Eye (tissue), 1 donor: ENCODE results near the gene TSSK3.

Experiments
- DNase-seq: peaks from one replicate; pipeline ENCODE4 v3.0.0-alpha.2; 2015

Gene TSSK3

DNA sequence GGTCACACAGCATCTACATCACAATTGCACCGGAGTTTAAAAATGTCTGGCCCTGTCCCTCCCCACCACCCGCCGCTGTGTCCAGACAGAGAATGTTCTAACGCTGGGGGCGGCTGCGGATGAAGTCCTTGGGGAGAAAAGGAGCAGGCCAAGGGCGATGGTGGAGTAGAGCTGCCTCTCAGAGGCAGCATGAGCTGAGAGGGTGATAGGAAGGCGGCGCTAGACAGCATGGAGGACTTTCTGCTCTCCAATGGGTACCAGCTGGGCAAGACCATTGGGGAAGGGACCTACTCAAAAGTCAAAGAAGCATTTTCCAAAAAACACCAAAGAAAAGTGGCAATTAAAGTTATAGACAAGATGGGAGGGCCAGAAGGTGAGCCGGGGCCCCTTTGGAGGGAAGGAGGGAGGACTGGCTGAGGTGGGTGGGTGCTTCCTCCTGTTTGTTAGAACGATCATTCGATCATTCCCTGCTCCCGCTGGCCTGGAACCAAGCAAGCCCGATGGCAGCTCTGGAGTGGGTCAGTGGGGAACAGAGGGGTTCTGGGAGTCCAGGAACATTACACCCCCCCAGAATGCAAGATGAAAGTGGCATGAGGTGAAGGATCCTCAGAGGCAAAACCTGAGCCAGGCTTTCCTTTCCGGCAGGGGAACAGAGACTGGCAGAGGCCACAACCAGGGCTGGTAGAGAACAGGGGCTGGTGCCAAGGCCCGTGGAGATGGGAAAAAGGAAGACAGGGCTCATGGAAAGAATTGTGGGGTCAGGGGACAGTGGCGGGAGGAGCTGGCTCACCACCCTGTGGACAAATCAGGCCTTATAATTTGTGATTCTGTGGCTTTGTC lies at the start of gene TSSK3, which contains the start of gene FAM229A:
Gene TSSK3, plus strand, starts transcription at position 66 of the 840 bp plus-strand sequence. Its CDS starts 163 bp downstream, at position 229.
Gene FAM229A, minus strand, starts transcription at position 12 of the 840 bp plus-strand sequence. CDS start 394 bp downstream, outside the sequence.
- DNase-seq, result no peak

DNA sequence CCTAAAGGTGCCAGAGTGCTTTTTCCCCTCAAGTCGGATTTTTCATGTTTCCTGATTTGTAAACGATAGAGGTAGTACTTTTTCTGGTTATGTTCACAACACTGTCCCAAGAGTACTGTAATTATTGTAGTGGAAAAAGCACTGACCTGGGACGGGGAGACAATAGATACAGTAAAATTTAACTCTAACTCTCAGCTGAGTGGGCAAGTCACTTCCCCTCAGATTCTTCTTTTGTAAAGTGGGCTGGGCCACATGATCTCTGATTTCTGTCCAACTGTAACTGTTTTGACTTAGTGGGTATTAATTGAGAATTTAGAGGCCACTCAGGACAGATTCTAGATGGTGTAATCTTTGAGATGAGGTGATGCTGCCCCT lies 45.4 kb upstream of the TSSK3 start:
- DNase-seq, result no peak

- DNase-seq, result no peak
These were observed 44.0 kb upstream of the TSSK3 start for GRCh38 chr1:32318127-32318869.

GRCh38 chr1:32321712-32322291 lies 40.5 kb upstream of the TSSK3 start:
- no peak for DNase-seq

- no peak for DNase-seq
These were observed 35.1 kb upstream of the TSSK3 start for GRCh38 chr1:32327204-32327603.

GRCh38 chr1:32329931-32330466 lies 32.3 kb upstream of the TSSK3 start:
- no peak for DNase-seq

DNA sequence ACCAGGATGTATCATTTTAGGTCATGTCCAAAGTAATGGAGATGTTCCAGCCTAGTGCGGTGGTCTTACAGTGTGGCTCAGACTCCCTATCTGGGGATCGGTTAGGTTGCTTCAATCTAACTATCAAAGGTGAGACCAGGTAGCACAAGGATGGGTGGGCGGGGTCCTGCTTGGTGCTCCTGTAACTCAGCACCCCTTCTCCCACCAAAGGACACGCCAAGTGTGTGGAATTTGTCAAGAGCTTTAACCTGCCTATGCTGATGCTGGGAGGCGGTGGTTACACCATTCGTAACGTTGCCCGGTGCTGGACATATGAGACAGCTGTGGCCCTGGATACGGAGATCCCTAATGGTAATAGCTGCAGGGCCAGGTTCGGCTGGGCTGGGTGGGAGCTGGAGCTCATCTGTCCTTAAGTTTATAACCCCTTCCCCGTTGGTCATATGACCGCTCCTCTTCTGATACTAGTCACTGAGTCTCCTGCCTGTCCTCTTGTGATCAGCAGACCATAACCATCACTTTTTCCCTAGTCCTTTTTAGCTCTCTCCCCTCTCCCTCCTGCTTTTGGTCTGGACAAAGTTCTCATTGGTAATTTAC lies 31.7 kb upstream of the TSSK3 start:
- DNase-seq, result no peak

DNA sequence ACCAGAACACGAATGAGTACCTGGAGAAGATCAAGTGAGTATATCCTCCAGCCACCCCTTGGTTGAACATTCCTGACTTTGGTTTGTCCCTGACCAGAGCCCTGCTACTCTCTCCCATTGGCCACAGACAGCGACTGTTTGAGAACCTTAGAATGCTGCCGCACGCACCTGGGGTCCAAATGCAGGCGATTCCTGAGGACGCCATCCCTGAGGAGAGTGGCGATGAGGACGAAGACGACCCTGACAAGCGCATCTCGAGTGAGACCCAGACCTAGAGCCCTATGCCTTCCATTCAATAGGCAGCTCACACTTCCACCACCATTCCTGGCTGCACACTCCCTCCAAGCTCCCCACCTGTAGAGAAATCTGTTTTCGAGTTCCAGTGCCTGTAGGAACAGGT lies 30.8 kb upstream of the TSSK3 start:
- DNase-seq, result no peak

GRCh38 chr1:32332290-32333079 lies 29.9 kb upstream of the TSSK3 start:
- DNase-seq, result peak; percentile 32

DNA sequence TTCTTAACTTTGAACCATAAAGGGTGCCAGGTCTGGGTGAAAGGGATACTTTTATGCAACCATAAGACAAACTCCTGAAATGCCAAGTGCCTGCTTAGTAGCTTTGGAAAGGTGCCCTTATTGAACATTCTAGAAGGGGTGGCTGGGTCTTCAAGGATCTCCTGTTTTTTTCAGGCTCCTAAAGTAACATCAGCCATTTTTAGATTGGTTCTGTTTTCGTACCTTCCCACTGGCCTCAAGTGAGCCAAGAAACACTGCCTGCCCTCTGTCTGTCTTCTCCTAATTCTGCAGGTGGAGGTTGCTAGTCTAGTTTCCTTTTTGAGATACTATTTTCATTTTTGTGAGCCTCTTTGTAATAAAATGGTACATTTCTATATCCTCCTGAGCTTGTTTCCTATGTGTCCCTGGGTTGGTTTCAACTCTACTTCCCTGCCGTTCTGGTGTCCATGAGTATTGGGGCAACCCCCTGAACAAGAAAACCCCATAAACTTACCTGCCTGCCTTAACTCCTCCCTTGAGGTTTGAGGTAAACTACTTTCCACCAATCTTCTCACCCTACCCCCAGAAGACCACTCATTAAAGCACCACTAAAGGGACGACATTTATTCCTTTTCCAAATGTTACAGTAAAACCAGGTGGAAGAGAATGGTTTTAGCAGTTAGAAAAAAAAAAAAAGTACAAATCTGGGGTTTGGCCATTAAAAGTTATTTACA lies 28.9 kb upstream of the TSSK3 start:
- no peak for DNase-seq

GRCh38 chr1:32334274-32334861 lies 28.0 kb upstream of the TSSK3 start:
- DNase-seq, result peak; percentile 33

DNA sequence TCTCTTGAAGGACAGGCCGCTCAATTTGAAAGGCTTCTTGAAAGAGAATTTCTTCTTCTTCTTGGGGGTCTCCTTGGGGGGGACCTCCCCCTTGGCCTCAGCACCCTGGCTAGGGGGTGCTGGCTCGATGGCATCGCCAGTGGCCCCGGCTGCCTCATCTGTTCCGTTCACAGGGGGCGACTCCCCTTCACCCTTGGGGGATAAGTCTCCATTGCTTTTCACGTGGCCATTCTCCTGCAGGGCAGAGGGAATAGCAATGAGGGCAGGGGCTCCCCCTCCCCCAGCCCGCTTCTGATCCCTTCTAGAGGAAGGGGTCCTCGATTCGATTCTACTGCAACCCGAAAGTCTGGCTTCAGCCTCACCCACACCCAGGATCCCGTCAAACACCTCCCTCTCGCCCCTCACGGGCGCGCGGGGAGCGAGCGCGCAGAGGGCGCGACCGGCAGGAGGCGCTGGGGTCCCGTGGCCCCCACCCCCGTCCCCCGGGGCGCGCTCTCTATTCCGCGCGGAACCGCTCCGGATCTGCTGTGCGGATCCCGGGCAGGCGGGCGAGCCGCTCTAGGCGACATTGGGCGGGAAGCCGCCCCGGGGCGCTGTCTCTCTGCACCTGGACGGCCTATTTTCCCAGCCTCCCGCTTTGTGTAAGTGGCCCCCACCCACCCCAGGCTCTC lies 27.3 kb upstream of the TSSK3 start:
- DNase-seq, result peak; percentile 83

DNA sequence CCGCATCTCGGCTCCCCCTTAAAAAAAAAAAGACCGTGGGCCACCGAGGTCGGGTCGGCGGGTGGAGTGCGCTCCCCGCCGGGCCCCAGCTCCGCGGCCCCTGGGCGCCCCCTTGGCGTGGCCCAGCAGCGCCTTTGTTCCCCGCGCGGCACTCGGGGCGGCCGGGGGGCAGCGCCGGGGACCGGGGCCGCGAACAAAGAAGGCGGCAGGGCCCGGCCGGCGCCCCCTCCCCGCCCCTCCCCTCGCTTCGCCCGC lies 26.9 kb upstream of the TSSK3 start:
- no peak for DNase-seq

DNA sequence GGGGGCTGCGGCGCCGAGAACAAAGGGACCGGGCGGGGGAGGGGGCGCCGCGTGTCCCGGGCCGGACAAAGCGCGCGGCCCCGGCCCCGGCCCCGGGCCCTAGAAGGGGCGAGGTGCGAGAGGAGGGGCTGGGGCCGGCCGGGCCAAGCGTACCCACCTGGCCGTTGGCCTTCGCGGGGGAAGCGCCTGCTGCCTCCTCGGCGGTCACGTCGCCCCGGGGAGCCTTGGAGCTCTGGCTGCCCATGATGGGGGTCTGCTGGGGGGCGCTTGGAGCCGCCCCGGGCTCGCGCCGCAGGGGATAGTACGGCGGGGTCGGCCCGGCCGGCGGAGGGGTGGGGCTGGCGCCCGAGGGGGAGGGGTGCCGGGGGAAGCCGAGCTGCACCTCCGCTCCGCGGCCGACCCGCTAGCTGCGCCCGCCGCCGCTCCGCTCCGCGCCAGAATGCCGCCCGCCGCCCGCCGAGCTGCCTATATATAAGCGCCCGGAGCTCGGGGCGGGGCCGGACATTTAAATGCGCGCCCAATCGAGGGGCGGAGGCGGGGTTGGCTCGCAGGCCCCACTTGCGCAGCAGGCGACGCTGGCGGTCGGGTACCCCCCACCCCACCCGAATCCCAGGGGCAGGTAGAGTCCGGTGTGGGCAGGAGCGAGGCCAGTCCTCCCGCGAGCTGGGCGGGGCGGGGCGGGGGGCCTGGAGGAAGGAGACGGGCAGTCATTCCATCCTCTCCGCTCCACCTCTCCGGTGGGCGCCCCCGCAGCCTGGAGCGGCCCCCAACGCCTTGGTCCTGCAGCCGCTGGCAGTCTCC lies 26.3 kb upstream of the TSSK3 start, which contains the start of gene MARCKSL1:
Gene MARCKSL1, minus strand, starts transcription at position 444 of the 801 bp plus-strand sequence. Its CDS starts 200 bp downstream, at position 244.
- peak; percentile 95 for DNase-seq

DNA sequence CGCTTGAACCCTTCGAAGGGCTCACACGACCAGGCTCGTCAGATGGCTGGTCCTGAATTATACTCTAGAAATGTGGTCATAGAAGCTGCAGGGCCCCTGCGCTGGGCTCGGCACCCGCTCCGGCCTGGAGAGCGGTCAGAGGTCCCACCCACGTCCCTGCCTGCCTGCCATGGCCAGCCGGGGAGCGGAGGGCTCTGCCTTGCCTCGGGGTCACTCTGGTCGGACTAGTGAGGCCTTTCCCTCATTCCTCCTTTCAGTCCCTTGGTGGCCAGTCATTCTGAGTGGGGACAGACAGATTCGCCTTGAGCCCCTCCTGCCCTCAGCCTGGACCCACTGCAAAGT lies 25.8 kb upstream of the TSSK3 start:
- no peak for DNase-seq

DNA sequence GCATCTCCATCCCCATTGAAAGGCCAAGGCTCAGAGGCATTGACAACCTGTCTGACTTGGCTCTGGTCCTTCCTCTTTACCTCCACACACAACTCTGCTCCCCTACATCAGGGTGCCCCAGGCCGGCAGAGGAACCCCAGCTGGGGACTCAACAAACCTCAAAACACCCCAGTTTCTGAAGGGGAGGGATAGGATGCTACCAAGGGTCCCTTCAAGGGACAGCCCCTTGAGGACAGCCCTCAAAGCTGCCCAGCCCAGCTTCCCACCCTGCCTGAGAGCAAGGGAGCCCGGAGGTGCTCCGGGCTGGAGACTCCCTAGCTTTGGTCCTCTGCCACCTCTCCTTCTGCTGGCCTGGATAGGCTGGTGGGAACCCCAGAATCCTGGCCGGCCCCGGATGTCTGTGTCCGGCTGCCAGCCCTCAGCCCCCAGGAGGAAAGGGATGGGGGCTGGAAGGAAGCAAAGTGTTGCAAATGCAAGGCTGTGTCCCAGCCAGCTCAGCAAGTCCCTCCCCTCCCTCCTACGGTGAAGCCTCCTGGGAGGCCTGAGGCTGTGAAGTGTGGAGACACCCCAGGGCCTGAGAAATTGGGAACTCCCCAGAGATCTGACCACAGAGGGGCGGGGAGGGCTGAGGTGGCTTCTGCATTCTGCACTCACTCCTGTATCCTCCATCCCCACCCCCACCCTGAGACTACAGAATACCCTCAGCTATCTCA lies 25.2 kb upstream of the TSSK3 start:
- no peak for DNase-seq

DNA sequence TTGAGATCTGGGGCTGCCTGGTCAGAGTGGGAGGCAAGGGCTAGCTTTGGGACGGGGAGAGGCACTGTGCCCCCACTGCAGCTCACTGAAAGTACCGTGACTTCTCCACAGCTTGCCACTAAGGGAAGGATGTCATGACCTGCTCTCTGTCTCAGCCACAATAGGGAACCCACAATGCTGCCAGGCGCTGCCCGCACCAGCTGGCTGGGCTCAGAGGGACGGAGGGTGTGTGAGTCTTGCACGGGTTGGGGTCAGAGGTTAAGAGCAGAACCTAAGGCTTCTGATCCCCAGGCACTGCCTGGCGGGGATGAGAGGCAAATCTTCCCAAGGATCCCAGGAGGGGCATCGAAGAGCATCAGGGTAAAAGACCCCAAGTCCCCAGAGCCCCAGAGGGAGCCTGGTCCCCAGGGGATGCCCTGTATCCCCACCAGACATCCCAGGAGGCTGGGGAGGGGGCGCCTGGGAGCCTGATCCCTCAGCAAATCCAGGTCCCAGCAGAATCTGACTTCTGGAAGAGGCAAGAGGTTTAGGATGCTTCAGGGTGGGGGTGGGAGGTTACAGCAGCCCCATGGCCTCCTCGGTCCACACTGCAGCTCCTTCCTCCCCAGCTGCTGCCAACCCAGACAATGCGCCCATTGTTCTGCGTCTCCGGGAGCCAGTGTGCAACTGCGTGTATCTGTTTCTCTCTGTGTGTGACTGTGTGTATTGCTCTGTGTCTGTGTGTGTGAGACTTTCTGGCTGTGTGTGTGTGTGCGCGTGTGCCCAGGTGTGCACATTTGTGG lies 24.3 kb upstream of the TSSK3 start:
- peak; percentile 83 for DNase-seq

- no peak for DNase-seq
These were observed 23.6 kb upstream of the TSSK3 start for GRCh38 chr1:32338637-32339145.
